A549 (cell line): ENCODE measurements around the gene MPRIP. TPM values are rescaled to one million over a fixed set of nuclear protein-coding genes. Genes with fewer than 3 reads are reported as not detected.

Experiments used
- ATAC-seq, 2 experiments: fragments of 200-7000 bp in 1 of 2; fragments of >200 bp in 1 of 2; cut with Nextera tagmentation in 1 of 2; cut with Tn5 transposase in 1 of 2; 3 replicates each; pipeline versions ENCODE4 v1.8.0 to v1.9.1; 2018 to 2020; ENCODE audit warnings: mild to moderate bottlenecking in 1 of 2, moderate library complexity in 1 of 2
- CTCF ChIA-PET: fragments of 300-600 bp; sonication (Branson Sonifier 250); formaldehyde crosslinking; extraction: SDS; loops from one replicate; lab custom pipeline; 2021; ENCODE audit warnings: antibody characterized with exemption, inconsistent platforms; lab: Yijun Ruan, JAX
- POLR2A ChIA-PET: fragments of 350-600 bp; formaldehyde crosslinking; extraction: SDS; loops from one replicate; lab custom pipeline; 2021; ENCODE audit warnings: antibody characterized with exemption, inconsistent platforms; lab: Yijun Ruan, JAX
- DNase-seq, 2 experiments: peaks; one replicate each; pipeline versions ENCODE4 v3.0.0 to v3.0.0-alpha.2; 2011 to 2016; ENCODE audit warnings: low read depth in 1 of 2, low spot score in 1 of 2
- FAIRE-seq: peaks from 2 replicates; lab custom pipeline; 2011; peaks lifted over from hg19 to GRCh38; lab: Jason Lieb, UNC
- H3K27ac ChIP-seq, 2 experiments: fragments of >200 bp; sonication (Bioruptor Twin); formaldehyde crosslinking; 3 replicates each; pipeline ENCODE4 v1.5.1; 2016 to 2017
- H3K4me1 ChIP-seq: fragments of >200 bp; sonication (Bioruptor Twin); formaldehyde crosslinking; 3 replicates; pipeline ENCODE4 v1.6.1; 2016
- H3K4me2 ChIP-seq: fragments of >200 bp; sonication (Bioruptor Twin); formaldehyde crosslinking; 3 replicates; pipeline ENCODE4 v1.6.1; 2016
- H3K4me3 ChIP-seq: fragments of >200 bp; sonication (Bioruptor Twin); formaldehyde crosslinking; 3 replicates; pipeline ENCODE4 v1.5.1; 2016
- H3K9me3 ChIP-seq: fragments of >200 bp; sonication (Bioruptor Twin); formaldehyde crosslinking; 3 replicates; pipeline ENCODE4 v1.6.1; 2016
- BHLHE40 ChIP-seq: IDR thresholded peaks from 2 replicates; pipeline ENCODE4 v1.6.1; 2012; ENCODE audit warnings: low read depth, low read length, inconsistent platforms
- CEBPB ChIP-seq, 2 experiments: fragments of >200 bp in 1 of 2; sonication (Bioruptor Twin) in 1 of 2; formaldehyde crosslinking in 1 of 2; IDR thresholded peaks; 2 replicates each; pipeline ENCODE4 v1.6.1; 2012 to 2016
- EHF ChIP-seq: fragments of 250-450 bp; sonication (Bioruptor Pico); IDR thresholded peaks from 2 replicates; pipeline ENCODE4 v1.5.0; 2020; ENCODE audit warnings: mild to moderate bottlenecking
- EHMT2 ChIP-seq: fragments of 200-600 bp; sonication (generic); IDR thresholded peaks from 2 replicates; pipeline ENCODE4 v1.6.1; 2016; ENCODE audit warnings: antibody characterized with exemption, low read depth, mild to moderate bottlenecking, moderate library complexity
- EP300 ChIP-seq, 2 experiments: fragments of >200 bp; sonication (Bioruptor Twin); formaldehyde crosslinking; IDR thresholded peaks; 2 replicates in 1 of 2; 3 replicates in 1 of 2; pipeline ENCODE4 v1.6.1; 2016 to 2017
- FOXS1 ChIP-seq: fragments of 250-450 bp; sonication (Bioruptor Pico); IDR thresholded peaks from 2 replicates; pipeline ENCODE4 v1.5.0; 2020; ENCODE audit warnings: mild to moderate bottlenecking, moderate library complexity
- GATA3 ChIP-seq: IDR thresholded peaks from 2 replicates; pipeline ENCODE4 v1.6.1; 2012; ENCODE audit warnings: borderline replicate concordance
- HDAC2 ChIP-seq: fragments of 200-600 bp; sonication (generic); IDR thresholded peaks from 2 replicates; pipeline ENCODE4 v1.6.1; 2016
- HEYL ChIP-seq: fragments of 250-450 bp; sonication (Bioruptor Pico); IDR thresholded peaks from 2 replicates; pipeline ENCODE4 v1.8.0; 2021; ENCODE audit warnings: mild to moderate bottlenecking, moderate library complexity
- HOXA7 ChIP-seq: fragments of 250-450 bp; sonication (Bioruptor Pico); IDR thresholded peaks from 2 replicates; pipeline ENCODE4 v1.5.0; 2020; ENCODE audit warnings: mild to moderate bottlenecking, moderate library complexity
- KDM1A ChIP-seq: fragments of 200-600 bp; sonication (generic); IDR thresholded peaks from 2 replicates; pipeline ENCODE4 v1.6.1; 2016; ENCODE audit warnings: low read depth, mild to moderate bottlenecking
- KDM5A ChIP-seq: fragments of 200-600 bp; sonication (generic); IDR thresholded peaks from 2 replicates; pipeline ENCODE4 v1.6.1; 2016; ENCODE audit warnings: antibody characterized with exemption, mild to moderate bottlenecking
- MAZ ChIP-seq: fragments of 150-350 bp; IDR thresholded peaks from 2 replicates; pipeline ENCODE4 v1.6.1; 2014; ENCODE audit warnings: antibody characterized with exemption, low read depth, low read length, borderline replicate concordance
- PHF8 ChIP-seq: fragments of 200-600 bp; sonication (generic); IDR thresholded peaks from 2 replicates; pipeline ENCODE4 v1.6.1; 2016; ENCODE audit warnings: low read depth, mild to moderate bottlenecking, antibody characterized with exemption, moderate library complexity, borderline replicate concordance
- RFX5 ChIP-seq: fragments of 450-650 bp; IDR thresholded peaks from 2 replicates; pipeline ENCODE4 v1.7.1; 2014; ENCODE audit warnings: antibody characterized with exemption, mild to moderate bottlenecking, moderate library complexity
- SMC3 ChIP-seq: fragments of >200 bp; sonication (Bioruptor Twin); formaldehyde crosslinking; IDR thresholded peaks from 3 replicates; pipeline ENCODE4 v1.6.1; 2018; ENCODE audit warnings: inconsistent platforms
- TFCP2L1 ChIP-seq: fragments of 250-450 bp; sonication (Bioruptor Pico); IDR thresholded peaks from 2 replicates; pipeline ENCODE4 v1.5.0; 2021; ENCODE audit warnings: mild to moderate bottlenecking
- ZC3H11A ChIP-seq: fragments of 450-650 bp; IDR thresholded peaks from 2 replicates; pipeline ENCODE4 v1.6.1; 2014; ENCODE audit warnings: antibody characterized with exemption, mild to moderate bottlenecking
- ZNF302 ChIP-seq: fragments of 250-450 bp; sonication (Bioruptor Pico); IDR thresholded peaks from 2 replicates; pipeline ENCODE4 v1.9.0; 2021; ENCODE audit warnings: inconsistent platforms, mild to moderate bottlenecking, moderate library complexity
- ZSCAN20 ChIP-seq: fragments of 250-450 bp; sonication (Bioruptor Pico); IDR thresholded peaks from 2 replicates; pipeline ENCODE4 v1.8.0; 2022; ENCODE audit warnings: mild to moderate bottlenecking, moderate library complexity
- WGBS: methylation state at CpG from one replicate; pipeline ENCODE4 v1.1.6; 2017; ENCODE audit errors: missing lambda C conversion rate; 5-methylcytosine and 5-hydroxymethylcytosine counted together
- polyA plus RNA-seq, 4 experiments: library from polyadenylated mRNA; depleted of rRNA in 3 of 4; stranded (reverse); fragments of >200 nt; fragmentation: RNase III in 1 of 4; extraction: RNeasy Plus Mini Kit Qiagen cat#74134 plus additional on column Dnase treatment in 1 of 4; gene quantifications; 2 replicates in 3 of 4; 3 replicates in 1 of 4; pipeline ENCODE4 v1.2.3, GENCODE V29; 2011 to 2017
- TF ChIP-seq, protein P1 (sequence below): fragments of >200 bp; sonication (Bioruptor Twin); formaldehyde crosslinking; IDR thresholded peaks from 2 replicates; pipeline ENCODE4 v1.6.1; 2016
- TF ChIP-seq, protein P2 (sequence below): IDR thresholded peaks from 2 replicates; pipeline ENCODE4 v1.6.1; 2012; ENCODE audit warnings: low read depth, borderline replicate concordance
- TF ChIP-seq, protein P3 (sequence below): IDR thresholded peaks from 2 replicates; pipeline ENCODE4 v1.6.1; 2012

MPRIP gene
- polyA plus RNA-seq, 2 of the 4 experiments (the other 2 are of a cell fraction), result 147 to 228 TPM

DNA sequence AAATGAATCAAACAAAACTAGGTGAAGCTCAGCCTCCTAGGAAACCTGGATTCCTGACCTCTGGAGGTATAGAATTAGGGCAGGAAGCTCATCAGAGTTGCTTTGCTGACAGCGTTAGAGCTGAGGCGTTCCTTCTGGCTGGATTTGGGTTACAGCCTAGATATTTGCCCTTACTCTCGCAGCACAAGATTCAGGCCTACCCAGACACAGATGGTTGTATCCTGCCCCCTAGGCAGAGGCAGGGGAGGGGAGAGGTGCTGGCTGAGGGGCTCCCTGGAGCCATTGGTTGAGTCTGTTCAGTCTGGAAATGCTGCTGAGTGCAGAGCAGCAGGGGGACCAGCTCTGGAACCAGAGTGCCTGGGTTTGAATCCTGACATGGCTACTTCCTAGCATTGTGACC is 78.4 kb downstream of the MPRIP start:
- Histone ChIP-seq H3K9me3 (no peaks in the 10 kb centered on the region), H3K4me1 (peaks cover 58% of the 10 kb centered on the region), H3K4me3 (no peak overlapping the region), H3K4me2 (no peak overlapping the region), H3K27ac (peak overlapping the region; percentile 29 to 72; a peak in 4 of 6 replicates)
- ChIA-PET CTCF (interaction anchor here (1.1 to 4.7 kb wide), 5 partner anchors 12 to 120 kb away, joined by 3 to 36 read pairs (median 8); no protein-coding TSS in a partner anchor), POLR2A (no interaction called here)
- no peak for DNase-seq
- TF ChIP-seq ZNF302 (CRISPR knock-in tag), result no peak
- TF ChIP-seq, protein P1, sequence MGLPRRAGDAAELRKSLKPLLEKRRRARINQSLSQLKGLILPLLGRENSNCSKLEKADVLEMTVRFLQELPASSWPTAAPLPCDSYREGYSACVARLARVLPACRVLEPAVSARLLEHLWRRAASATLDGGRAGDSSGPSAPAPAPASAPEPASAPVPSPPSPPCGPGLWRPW, result no peak
- TF ChIP-seq BHLHE40, result no peak
- TF ChIP-seq HDAC2, result no peak
- TF ChIP-seq HOXA7 (CRISPR knock-in tag), result no peak
- TF ChIP-seq RFX5, result no peak
- no peak for TF ChIP-seq SMC3
- no peak for TF ChIP-seq KDM5A
- no peak for TF ChIP-seq FOXS1 (CRISPR knock-in tag)
- 80% methylated on average over 3 of the region's 3 CpGs for WGBS
- FAIRE-seq, result no peak
- ATAC-seq, result peak; percentile 10 to 15; a peak in 3 of 6 replicates

DNA sequence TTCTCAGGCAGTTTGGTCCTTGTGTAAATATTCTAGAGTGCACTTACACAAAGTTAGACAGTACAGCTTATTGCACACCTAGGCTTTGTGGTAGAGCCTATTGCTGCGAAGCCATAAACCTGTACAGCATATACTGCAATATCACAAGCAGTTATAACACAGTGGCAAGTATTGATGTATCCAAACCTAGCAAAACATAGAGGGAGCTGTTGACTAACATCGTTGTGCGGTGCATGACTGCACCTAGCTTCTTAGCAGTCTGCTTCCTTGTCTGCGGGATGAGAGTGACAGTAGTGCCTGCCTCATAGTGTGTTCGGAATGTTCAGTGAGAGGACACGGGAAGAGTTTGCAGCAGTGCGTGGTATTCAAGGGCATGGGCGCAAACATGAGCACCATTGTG is 78.9 kb downstream of the MPRIP start:
- Histone ChIP-seq H3K27ac (no peak overlapping the region), H3K9me3 (no peaks in the 10 kb centered on the region), H3K4me3 (no peak overlapping the region), H3K4me2 (no peak overlapping the region), H3K4me1 (peaks cover 59% of the 10 kb centered on the region)
- POLR2A ChIA-PET, result no interaction called here
- 78% methylated on average over 8 of the region's 8 CpGs for WGBS
- DNase-seq (peak in 1 of 2 experiments; percentile 42), FAIRE-seq (peak; percentile 54), ATAC-seq (peak in 1 of 2 experiments; percentile 16; a peak in 2 of 6 replicates)
- TF ChIP-seq EP300 (IDR thresholded peaks at IDR 0.05) (no peak), PHF8 (no peak)
- TF ChIP-seq, protein P2, sequence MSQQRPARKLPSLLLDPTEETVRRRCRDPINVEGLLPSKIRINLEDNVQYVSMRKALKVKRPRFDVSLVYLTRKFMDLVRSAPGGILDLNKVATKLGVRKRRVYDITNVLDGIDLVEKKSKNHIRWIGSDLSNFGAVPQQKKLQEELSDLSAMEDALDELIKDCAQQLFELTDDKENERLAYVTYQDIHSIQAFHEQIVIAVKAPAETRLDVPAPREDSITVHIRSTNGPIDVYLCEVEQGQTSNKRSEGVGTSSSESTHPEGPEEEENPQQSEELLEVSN, result no peak
- CTCF ChIA-PET, result interaction anchor here (1.0 to 4.7 kb wide), 5 partner anchors 8 to 39 kb away, joined by 3 to 36 read pairs (median 4); no protein-coding TSS in a partner anchor

DNA sequence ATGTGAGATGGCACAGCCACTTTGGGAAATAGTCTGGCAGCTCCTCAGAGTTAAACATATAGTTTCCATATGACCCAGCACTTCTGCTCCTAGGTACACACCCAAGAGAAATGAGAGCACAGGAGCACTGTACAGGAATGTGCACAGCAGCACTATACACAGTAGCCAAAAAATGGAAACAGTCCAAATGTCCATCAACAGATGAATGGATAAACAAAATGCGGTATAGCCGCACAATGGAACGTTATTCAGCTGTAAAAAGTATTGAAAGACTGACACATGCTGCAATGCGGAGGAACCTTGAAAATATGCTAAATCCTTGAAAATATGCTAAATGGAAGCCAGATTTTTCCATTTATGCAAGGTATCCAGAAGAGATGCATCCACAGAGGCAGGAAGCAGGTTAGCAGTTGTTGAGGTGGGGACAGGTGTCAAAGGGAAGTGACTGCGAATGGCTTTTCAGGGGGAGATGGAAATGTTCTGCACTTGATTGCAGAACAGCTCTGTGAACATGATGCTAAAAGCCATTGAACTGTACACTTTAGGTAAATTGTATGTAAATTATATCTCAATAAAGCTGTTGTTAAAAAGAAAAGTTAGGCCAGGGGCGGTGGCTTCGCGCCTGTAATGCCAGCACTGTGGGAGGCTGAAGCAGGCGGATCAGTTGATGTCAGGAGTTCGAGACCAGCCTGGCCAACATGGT is 80.7 kb downstream of the MPRIP start:
- FAIRE-seq, result no peak
- no peak for DNase-seq
- Histone ChIP-seq H3K4me2 (no peak overlapping the region), H3K4me3 (no peak overlapping the region), H3K27ac (no peak overlapping the region), H3K4me1 (peaks cover 54% of the 10 kb centered on the region), H3K9me3 (no peaks in the 10 kb centered on the region)
- TF ChIP-seq TFCP2L1 (CRISPR knock-in tag), result no peak
- no peak for TF ChIP-seq GATA3
- TF ChIP-seq HOXA7 (CRISPR knock-in tag), result no peak
- TF ChIP-seq MAZ, result no peak
- no peak for TF ChIP-seq CEBPB (IDR thresholded peaks at IDR 0.05)
- no peak for TF ChIP-seq KDM1A
- TF ChIP-seq ZSCAN20 (CRISPR knock-in tag), result no peak
- no peak for TF ChIP-seq ZC3H11A
- no peak for TF ChIP-seq EHF (CRISPR knock-in tag)
- no peak for TF ChIP-seq HEYL
- TF ChIP-seq, protein P3, sequence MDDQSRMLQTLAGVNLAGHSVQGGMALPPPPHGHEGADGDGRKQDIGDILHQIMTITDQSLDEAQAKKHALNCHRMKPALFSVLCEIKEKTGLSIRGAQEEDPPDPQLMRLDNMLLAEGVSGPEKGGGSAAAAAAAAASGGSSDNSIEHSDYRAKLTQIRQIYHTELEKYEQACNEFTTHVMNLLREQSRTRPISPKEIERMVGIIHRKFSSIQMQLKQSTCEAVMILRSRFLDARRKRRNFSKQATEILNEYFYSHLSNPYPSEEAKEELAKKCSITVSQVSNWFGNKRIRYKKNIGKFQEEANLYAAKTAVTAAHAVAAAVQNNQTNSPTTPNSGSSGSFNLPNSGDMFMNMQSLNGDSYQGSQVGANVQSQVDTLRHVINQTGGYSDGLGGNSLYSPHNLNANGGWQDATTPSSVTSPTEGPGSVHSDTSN, result no peak
- TF ChIP-seq SMC3, result no peak
- TF ChIP-seq EHMT2, result no peak
- ATAC-seq, result no peak
- WGBS, result 92% methylated on average over 10 of the region's 10 CpGs
- POLR2A ChIA-PET, result no interaction called here
- CTCF ChIA-PET, result interaction anchor here (0.7 to 4.7 kb wide), 4 partner anchors 16 to 132 kb away, joined by 3 to 36 read pairs (median 3); no protein-coding TSS in a partner anchor
